Calu3 (cell line): ENCODE data around the gene EVPLL. TPM values are rescaled to one million over a fixed set of nuclear protein-coding genes. Genes with fewer than 3 reads are reported as not detected.
"Not testable (repeated sequence)": the region's sequence is repeated elsewhere in the genome, so short reads cannot be mapped to it uniquely, and the experiment has no call there.

Experiments
- Bru-seq: library from RNA; stranded (reverse); fragments of 400-500 nt; gene quantifications from one replicate; lab custom pipeline; 2021; lab: Mats Ljungman, UMichigan
- BruChase-seq, 2 experiments: library from RNA; stranded (reverse); fragments of 400-500 nt; gene quantifications; one replicate each; lab custom pipeline; 2021; lab: Mats Ljungman, UMichigan
- BruUV-seq: library from RNA; stranded (reverse); fragments of 400-500 nt; replicated peaks from 2 replicates; lab custom pipeline; 2021; lab: Mats Ljungman, UMichigan
- CTCF ChIA-PET: fragments of 300-600 bp; sonication (Branson Sonifier 250); formaldehyde crosslinking; loops from one replicate; lab custom pipeline; 2022; ENCODE audit warnings: antibody characterized with exemption; lab: Charles Lee
- DNase-seq: peaks from one replicate; pipeline ENCODE4 v3.0.0; 2022
- H3K27ac Mint-ChIP-seq: one replicate; pipeline ENCODE4 v1.8.0; 2022; ENCODE audit warnings: mixed read lengths; ENCODE audit not compliant: unreplicated experiment
- H3K27me3 Mint-ChIP-seq: one replicate; pipeline ENCODE4 v1.8.0; 2022; ENCODE audit warnings: mixed read lengths; ENCODE audit not compliant: unreplicated experiment
- H3K36me3 Mint-ChIP-seq: one replicate; pipeline ENCODE4 v1.8.0; 2022; ENCODE audit warnings: mild to moderate bottlenecking, moderate library complexity, mixed read lengths; ENCODE audit not compliant: insufficient read depth, unreplicated experiment
- H3K4me1 Mint-ChIP-seq: one replicate; pipeline ENCODE4 v1.8.0; 2022; ENCODE audit warnings: mild to moderate bottlenecking, low read depth, mixed read lengths; ENCODE audit not compliant: unreplicated experiment
- H3K4me3 Mint-ChIP-seq: one replicate; pipeline ENCODE4 v1.8.0; 2022; ENCODE audit warnings: mild to moderate bottlenecking, low read depth, moderate library complexity, mixed read lengths; ENCODE audit not compliant: unreplicated experiment
- H3K9me3 Mint-ChIP-seq: one replicate; pipeline ENCODE4 v1.8.0; 2022; ENCODE audit warnings: low read depth, mixed read lengths; ENCODE audit not compliant: unreplicated experiment
- CTCF ChIP-seq: fragments of 200-600 bp; IDR thresholded peaks from one replicate; pipeline ENCODE4 v1.8.0; 2022; ENCODE audit warnings: antibody characterized with exemption; ENCODE audit not compliant: unreplicated experiment
- intact Hi-C: fragments of 100-400 bp; cut with micrococcal nuclease; formaldehyde crosslinking; loops from one replicate; pipeline ENCODE4 v1.10.0; 2022; ENCODE audit not compliant: unreplicated experiment
- long read RNA-seq: library from polyadenylated mRNA; stranded (forward); transcript quantifications from one replicate; pipeline ENCODE4 v2.0.0, GENCODE V29; 2022
- total RNA-seq: library from RNA; stranded (reverse); gene quantifications from 2 replicates; pipeline ENCODE4 v1.2.3, GENCODE V29; 2022

The EVPLL gene
- total RNA-seq (1.4 and 2.4 TPM in 2 replicates), Bru-seq, nascent RNA (percentile 27 among the genes with signal in this experiment), BruChase-seq, experiment 1, labeled RNA remaining after a 6-hour chase (percentile 36 among the genes with signal in this experiment), BruChase-seq, experiment 2, labeled RNA remaining after a 2-hour chase (percentile 38 among the genes with signal in this experiment)
- long read RNA-seq, partial matches to known transcripts: 2 of 5 reads
- long read RNA-seq, other reads (novel, unspliced or antisense): 3 of 5 reads

GRCh38 chr17:18377437-18378204, at the start of gene EVPLL:
Gene EVPLL, plus strand, starts transcription at chr17:18377778. Its CDS starts 3,160 bp downstream, at chr17:18380938.
- Mint-ChIP-seq H3K27me3 (no peaks in the 10 kb centered on the region), H3K4me3 (peak within 1 kb of the TSS; percentile 50), H3K36me3 (no peaks in the 10 kb centered on the region), H3K9me3 (peaks cover 2% of the 10 kb centered on the region), H3K27ac (no peak within 1 kb of the TSS), H3K4me1 (no peaks in the 10 kb centered on the region)
- CTCF ChIA-PET: no interaction called here
- BruUV-seq: no TSS peak
- intact Hi-C loops: no loop called here
- TF ChIP-seq CTCF: no peak
- peak; percentile 74 for DNase-seq

GRCh38 chr17:18328643-18329204, 48.9 kb upstream of the EVPLL start:
- CTCF ChIA-PET: no interaction called here
- Mint-ChIP-seq H3K36me3 (peaks cover 10% of the 10 kb centered on the region), H3K27ac (no peak overlapping the region), H3K27me3 (no peaks in the 10 kb centered on the region), H3K4me3 (no peak overlapping the region), H3K9me3 (no peaks in the 10 kb centered on the region), H3K4me1 (no peaks in the 10 kb centered on the region)
- no TSS peak for BruUV-seq
- no peak for DNase-seq
- no peak for TF ChIP-seq CTCF
- intact Hi-C loops: no loop called here

DNA sequence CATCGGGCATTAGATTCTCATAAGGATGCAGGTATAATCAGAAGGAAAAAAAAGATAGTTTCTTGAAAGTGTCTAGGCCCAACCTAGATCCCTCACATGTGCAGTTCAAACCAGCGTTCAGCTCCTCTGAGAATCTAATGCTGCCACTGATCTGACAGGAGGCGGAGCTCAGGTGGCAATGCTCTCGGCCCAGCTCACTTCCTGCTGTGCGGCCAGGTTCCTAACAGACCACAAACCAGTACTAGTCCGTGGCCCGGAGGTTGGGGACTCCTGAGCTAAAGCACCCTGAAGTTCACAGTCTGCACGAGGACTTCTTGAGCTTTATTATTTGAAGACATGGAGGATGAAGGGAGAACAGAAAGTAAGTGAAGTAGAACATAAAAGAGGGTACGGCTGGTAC, 45.7 kb upstream of the EVPLL start:
- CTCF ChIA-PET: no interaction called here
- no peak for DNase-seq
- Mint-ChIP-seq H3K9me3 (no peaks in the 10 kb centered on the region), H3K4me1 (no peaks in the 10 kb centered on the region), H3K27ac (no peak overlapping the region), H3K4me3 (no peak overlapping the region), H3K27me3 (no peaks in the 10 kb centered on the region), H3K36me3 (peaks cover 26% of the 10 kb centered on the region)
- intact Hi-C loops: no loop called here
- no peak for TF ChIP-seq CTCF
- no TSS peak for BruUV-seq

DNA sequence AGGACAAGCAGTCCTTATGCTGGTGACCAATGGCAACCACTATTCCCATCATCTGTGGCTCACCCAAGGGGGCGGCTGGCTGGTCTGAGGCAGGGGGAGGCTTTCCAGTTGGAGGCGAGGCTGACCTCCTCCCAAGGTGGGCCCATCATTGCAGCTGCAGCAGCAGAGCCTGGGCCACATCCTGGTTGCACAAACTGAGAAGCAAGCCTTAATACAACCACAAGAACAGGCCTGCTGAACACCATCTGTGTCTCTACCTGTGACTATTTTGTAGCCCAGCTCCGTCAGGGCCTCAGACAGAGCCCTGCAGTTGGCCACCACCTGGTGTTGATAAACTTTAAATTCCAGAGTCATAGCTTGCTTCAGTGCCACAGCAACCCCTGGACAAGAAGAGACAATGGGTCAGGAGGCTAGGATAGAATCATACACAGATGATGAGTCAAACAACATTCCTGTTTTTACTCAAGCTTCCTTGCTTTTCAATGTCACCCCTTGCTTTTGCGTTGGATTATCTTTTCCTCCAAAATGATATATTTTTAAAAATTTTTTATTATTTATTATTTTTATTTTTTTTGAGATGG, 44.6 kb upstream of the EVPLL start:
- CTCF ChIA-PET: no interaction called here
- H3K4me3 Mint-ChIP-seq: no peak overlapping the region
- no peaks in the 10 kb centered on the region for H3K27me3 Mint-ChIP-seq
- H3K27ac Mint-ChIP-seq: no peak overlapping the region
- TF ChIP-seq CTCF: no peak
- H3K9me3 Mint-ChIP-seq: no peaks in the 10 kb centered on the region
- DNase-seq: no peak
- no peaks in the 10 kb centered on the region for H3K4me1 Mint-ChIP-seq
- BruUV-seq: no TSS peak
- intact Hi-C loops: no loop called here
- H3K36me3 Mint-ChIP-seq: peaks cover 26% of the 10 kb centered on the region

- DNase-seq, H3K27me3 Mint-ChIP-seq, CTCF ChIA-PET, intact Hi-C loops, H3K4me3 Mint-ChIP-seq, H3K9me3 Mint-ChIP-seq, H3K4me1 Mint-ChIP-seq, H3K27ac Mint-ChIP-seq, BruUV-seq: not testable (repeated sequence)
- H3K36me3 Mint-ChIP-seq: peaks cover 43% of the 10 kb centered on the region
These were observed 39.4 kb upstream of the EVPLL start for GRCh38 chr17:18338158-18338557.
